HG02884 (cell line): ENCODE measurements around the gene LRP2BP.

ENCODE experiments used
- ATAC-seq: cut with Tn5 transposase; IDR thresholded peaks from one replicate; pipeline ENCODE4 v1.9.1; 2021; ENCODE audit warnings: mild to moderate bottlenecking, moderate library complexity; ENCODE audit not compliant: unreplicated experiment

Gene LRP2BP

DNA sequence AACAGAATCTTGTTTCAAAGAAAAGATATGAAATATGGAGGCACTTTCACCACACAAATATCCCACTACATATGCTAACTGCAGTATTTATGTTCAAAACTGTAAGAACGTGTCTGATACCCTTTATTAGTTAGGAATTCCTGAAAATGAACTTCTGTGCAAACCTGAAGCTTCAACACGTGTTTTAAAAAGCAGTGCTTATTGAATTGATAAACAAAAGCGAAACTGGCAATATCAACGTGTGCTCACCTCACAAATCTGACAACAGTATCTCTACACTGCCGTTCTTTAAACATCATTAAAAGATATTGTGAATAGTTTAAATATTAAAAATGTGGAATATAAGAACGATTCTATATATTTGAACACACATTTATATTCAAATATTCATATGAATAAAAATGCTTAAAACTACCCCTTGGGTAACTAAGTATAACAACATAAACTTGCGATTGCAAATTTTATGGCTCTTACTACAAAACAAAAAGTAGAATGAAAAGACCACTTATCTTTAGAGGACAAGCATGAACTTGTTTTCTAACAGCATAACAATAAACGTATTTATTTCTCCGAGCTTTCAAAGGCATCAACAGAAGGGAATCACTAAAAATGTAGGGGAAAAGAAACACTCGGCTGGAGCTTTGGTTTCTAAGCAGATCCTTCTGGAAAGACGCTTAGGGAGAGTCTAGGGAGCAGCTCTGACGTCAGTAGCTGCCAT lies at the start of gene LRP2BP:
Gene LRP2BP, minus strand, starts transcription at position 687 of the 718 bp plus-strand sequence. CDS start 17,738 bp downstream, outside the sequence.
- no peak for ATAC-seq

DNA sequence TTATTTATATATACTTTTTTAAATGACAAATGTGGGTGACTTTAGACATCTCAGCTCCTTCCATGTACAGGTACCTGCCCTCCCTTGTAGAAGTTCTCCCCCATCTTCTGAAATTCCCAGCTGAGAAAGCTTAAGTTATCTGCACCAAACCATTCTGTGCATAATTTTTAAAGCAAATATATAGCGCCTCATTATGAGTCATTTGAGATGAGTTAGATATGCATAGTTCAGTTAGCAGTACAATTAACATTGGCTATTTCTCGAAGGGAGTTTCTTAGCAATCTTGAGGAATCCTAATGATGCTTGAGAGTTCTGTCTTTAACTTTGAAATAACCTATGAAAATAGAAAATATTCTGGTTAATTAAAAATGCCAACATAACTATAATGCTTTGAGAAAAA lies 49.5 kb upstream of the LRP2BP start:
- no peak for ATAC-seq

DNA sequence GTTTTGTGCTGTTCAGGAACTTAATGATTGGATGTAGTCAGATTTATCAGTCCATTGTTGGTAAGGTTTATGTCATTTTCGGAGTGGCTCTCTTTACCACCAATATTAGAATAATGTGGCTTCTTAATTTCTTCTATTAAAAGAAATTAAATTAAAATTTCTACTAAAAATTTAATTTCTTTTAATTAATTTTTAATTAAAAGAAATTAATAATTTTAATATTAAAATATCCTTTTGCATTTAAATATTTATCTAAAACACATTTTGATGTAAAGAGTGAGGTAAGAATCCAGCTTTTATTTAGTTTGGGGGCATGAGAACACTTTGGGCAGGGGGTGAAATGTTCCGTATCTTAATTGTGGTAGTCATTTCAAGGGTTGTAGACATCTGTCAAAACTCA lies 45.8 kb upstream of the LRP2BP start:
- ATAC-seq, result no peak

GRCh38 chr4:185437809-185438208 lies 42.1 kb upstream of the LRP2BP start:
- peak; percentile 97 for ATAC-seq

DNA sequence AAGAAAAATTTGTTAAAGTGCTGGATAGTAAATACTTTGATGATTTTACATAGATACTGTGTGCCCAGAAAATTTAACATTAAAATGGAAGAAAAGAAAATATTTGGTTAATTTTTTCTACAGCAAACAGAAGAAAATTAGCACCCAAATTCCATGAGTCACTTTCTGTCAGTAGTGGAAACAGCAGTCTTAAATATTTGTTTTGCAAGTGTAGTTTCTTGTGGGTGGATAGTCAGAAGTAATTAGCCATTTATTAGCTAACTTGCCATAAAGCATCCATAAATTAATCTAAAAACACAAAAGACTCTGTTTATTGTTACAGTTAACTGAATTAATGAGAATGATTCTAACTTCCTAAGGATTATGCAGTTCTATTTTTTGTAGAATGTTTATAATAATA lies 39.7 kb upstream of the LRP2BP start:
- no peak for ATAC-seq

DNA sequence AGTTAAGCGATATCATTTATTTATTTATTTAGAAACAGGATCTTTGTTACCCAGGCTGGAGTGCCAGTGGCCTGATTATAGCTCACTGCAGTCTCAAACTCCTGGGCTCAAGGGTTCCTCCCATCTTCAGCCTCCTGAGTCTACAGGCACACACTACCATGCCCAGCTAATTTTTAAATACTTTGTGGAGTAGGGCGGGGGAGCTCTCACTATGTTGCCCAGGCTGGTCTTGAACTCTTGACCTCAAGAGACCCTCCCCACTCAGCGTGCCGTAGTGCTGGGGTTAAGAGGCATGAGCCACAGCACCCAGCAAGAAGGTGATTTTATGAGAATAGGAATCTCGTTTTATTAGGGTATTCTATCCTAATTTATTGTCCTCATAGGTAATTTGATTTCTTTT lies 33.9 kb upstream of the LRP2BP start:
- no peak for ATAC-seq

GRCh38 chr4:185426960-185427688 lies 31.4 kb upstream of the LRP2BP start:
- no peak for ATAC-seq

DNA sequence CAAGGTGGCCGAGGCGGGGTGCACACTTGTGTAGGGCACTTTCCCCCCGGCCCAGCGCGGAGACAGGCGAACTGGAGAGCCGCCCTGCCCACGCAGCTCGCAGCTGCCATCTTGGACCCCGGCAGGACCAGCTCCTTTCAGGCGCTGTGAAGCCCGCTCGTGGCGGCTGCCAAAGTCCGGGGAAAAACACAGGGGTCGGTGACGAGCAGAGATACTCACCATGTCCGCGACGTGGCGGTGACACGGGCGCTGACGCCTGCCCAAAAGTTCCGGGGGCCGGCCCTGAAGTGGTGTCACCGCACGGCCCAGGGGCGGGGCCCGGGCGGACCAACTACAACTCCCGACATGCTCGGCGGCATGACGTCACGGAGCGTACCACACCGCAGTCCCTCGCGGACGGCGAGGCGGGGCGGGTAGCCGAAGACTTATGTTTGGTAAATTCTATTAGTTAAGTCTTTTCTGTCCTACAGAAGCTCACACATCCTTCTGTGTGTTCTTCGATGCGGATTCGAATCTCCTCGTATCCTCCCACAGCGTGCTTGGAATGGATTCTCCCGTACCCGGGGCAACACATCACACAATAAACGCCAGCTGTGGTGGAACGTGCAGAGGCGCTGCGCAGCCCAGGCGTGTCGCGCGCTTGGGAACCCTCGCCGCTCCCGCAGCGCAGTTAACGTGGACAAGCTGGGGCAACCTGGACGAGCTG lies 30.1 kb upstream of the LRP2BP start, which contains the start of gene UFSP2:
Gene UFSP2, minus strand, starts transcription at position 318 of the 706 bp plus-strand sequence. Its CDS starts 96 bp downstream, at position 222.
- peak; percentile 91 for ATAC-seq

GRCh38 chr4:185424905-185425646 lies 29.4 kb upstream of the LRP2BP start:
- ATAC-seq, result no peak

- no peak for ATAC-seq
Observed at GRCh38 chr4:185421366-185422124, 25.8 kb upstream of the LRP2BP start.

- ATAC-seq, result no peak
Observed at GRCh38 chr4:185416955-185417354, 21.2 kb upstream of the LRP2BP start.

DNA sequence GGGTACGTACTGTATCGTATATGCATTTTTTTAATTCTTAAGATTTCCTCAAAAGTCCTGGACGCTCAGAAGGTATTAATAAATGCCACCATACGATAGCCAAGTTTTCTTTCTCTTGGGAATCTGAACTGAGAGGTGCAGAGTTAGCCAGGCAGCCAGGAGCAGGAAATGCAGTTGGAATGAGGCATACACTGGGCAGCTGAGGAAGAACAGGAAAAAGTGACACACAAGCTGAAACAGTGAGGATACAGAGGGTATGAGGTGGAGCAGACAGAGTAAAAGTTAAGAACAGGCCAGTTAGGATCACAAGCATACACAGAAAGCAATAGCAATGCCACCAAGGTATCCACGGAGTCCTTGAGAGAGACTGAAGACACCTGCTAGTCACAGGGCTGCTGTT lies 16.7 kb upstream of the LRP2BP start:
- ATAC-seq, result no peak

DNA sequence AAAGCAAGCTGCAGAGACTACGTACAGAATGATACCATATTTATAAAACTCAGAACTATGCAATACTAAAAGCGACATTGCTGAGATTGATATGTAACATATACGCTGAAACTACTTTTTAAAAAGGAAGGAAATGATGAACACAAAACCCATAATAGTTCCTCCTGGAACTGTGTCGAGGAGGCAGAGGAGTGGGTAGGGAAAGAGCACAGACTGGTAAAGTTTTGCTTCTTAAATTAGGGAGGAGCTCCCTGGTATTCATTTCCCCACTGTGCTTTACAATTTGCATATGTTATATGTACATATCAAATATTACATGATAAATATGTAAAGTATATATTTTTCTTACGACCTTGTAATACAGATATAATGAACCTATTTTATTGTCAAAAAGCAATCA lies 16.1 kb upstream of the LRP2BP start:
- no peak for ATAC-seq

DNA sequence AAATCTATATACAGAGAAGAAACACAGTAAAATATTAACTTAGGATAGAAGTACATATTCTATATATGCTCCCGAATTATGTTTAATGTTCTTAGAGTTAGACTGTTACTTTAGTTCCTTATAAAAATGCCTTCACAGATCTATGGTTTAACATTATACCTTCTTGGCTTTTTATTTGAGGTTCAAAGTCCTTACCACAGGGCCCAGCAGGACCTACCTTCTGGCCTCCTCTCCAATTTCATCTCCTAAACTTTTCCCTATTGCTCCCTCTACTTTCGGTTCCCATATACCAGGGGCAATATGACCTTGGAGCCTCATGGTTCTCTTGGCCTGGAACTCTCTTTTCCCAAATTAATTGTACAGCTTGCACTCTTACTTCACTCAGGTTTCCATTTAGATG lies 12.7 kb upstream of the LRP2BP start:
- no peak for ATAC-seq

DNA sequence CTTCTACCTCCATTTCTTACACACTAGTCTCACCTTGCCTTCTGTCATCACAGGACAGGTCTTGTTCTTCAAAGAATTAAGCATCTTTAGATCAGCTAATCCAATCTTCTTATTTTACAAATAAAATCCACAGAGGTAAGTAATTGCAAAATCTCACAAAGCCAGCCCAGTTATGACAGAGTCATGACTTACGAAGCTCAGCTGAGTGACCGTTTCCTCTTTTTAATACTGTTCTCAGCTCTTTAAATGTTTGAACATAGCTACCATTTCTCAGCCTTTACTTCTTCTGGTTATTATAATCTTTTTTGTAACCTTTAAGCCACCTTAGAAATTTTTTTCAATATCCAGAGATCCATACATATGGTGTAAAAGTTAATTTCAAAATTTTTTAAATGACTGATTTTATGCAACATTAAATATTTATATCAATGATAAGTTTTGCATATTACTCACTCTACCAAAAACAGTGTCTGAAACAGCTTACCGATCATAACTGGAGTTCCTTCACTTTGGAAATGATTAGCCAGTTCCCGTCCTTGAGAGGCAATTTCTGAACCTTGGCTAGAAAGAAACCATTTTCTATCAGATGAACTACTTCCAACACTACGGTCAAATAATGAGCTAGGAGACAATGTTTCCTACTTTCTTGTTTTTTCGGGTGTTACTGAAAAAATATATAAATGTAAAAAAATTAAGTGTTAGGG lies 9.7 kb upstream of the LRP2BP start:
- peak; percentile 63 for ATAC-seq

GRCh38 chr4:185404031-185404430 lies 8.3 kb upstream of the LRP2BP start:
- no peak for ATAC-seq

GRCh38 chr4:185399466-185399865 lies 3.7 kb upstream of the LRP2BP start:
- ATAC-seq, result no peak

DNA sequence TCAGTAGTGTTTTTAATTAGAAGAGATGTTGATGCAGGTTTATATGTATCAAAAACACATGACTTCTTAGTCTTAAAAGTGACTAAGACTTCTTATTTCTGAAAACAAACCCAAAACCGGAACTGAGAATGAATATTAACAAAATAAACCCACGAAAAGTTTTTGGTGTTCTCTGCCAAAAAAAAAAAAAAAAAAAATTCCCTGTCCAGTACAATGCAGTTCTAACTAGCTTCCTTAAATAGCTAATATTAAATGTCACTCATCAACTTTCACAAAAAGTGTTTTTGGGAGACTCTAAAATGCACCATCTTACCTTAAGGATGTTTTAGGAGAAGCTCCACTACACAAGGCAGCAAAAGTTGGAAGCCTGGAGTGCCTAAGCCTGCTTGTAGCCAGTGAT lies 2.9 kb upstream of the LRP2BP start:
- ATAC-seq, result no peak

DNA sequence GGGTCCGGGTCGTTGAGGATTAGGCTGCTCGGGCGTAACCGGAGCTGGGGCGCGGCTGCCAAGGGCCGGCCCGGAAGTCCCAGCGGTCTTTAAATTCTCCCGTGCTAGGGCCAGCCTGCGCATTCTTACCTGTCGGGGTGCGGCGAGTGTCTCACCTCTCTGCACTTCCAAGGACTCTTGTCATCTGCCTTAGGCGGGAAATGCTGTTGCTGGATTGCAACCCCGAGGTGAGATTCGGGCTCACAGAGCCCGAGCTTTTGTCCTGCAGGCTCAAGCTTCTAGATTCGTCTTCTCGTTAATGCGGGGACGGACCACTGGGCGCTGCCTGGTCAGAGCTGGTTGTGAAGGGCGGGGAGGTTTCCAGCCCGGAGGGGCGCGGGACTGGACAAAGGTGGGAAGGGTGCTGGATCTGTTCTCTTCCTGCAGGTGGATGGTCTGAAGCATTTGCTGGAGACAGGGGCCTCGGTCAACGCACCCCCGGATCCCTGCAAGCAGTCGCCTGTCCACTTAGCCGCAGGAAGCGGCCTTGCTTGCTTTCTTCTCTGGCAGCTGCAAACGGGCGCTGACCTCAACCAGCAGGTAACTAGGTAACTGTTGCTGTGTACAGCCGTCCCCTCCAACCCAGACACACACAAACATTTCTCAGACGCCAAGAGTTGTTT lies 1.1 kb upstream of the LRP2BP start, which contains the start of gene ANKRD37:
Gene ANKRD37, plus strand, starts transcription at position 118 of the 662 bp plus-strand sequence. Its CDS starts 83 bp downstream, at position 201.
- ATAC-seq, result no peak
